Measurements from ENCODE around the gene DNAAF3. TPM values are rescaled to one million over a fixed set of nuclear protein-coding genes. Genes with fewer than 3 reads are reported as not detected.

Gene DNAAF3
- total RNA-seq, 2 donors from 2014 or later: 1.6 to 2.4 TPM

GRCh38 chr19:55179606-55180484 lies 13.4 kb upstream of the DNAAF3 start, which contains the start of gene SYT5:
Gene SYT5 (minus strand): TSS chr19:55180289. CDS start chr19:55179041, 1,248 bp downstream.
- no peak within 1 kb of the TSS for H3K9ac ChIP-seq (ENCODE audit: low read depth in 2 of 2, low read length in 2 of 2)
- H3K4me3 ChIP-seq: peak within 1 kb of the TSS; percentile 15
- no peak for TF ChIP-seq CTCF (IDR thresholded peaks at IDR 0.05)
- H3K36me3 ChIP-seq: no peaks in the 10 kb centered on the region
- intact Hi-C loops (cut with DNase I): no loop called here
- peak; percentile 62 for DNase-seq
- no peaks in the 10 kb centered on the region for H3K9me3 ChIP-seq
- H3K27ac ChIP-seq: no peak within 1 kb of the TSS
- peaks cover 28% of the 10 kb centered on the region for H3K27me3 ChIP-seq
- peaks cover 8% of the 10 kb centered on the region for H3K4me1 ChIP-seq

- no peaks in the 10 kb centered on the region for H3K9me3 ChIP-seq
- no peaks in the 10 kb centered on the region for H3K36me3 ChIP-seq
- peak; percentile 64 for DNase-seq
- H3K27ac ChIP-seq: no peak overlapping the region
- H3K4me3 ChIP-seq: peak overlapping the region; percentile 15
- peaks cover 29% of the 10 kb centered on the region for H3K27me3 ChIP-seq
- intact Hi-C loops (cut with DNase I): no loop called here
- no peak overlapping the region for H3K9ac ChIP-seq (ENCODE audit: low read depth in 2 of 2, low read length in 2 of 2)
- H3K4me1 ChIP-seq: peaks cover 8% of the 10 kb centered on the region
- TF ChIP-seq CTCF (IDR thresholded peaks at IDR 0.05): no peak
Measured at GRCh38 chr19:55178781-55179599, 12.6 kb upstream of the DNAAF3 start.

- Histone ChIP-seq H3K27ac (no peak overlapping the region), H3K9ac (ENCODE audit: low read depth in 2 of 2, low read length in 2 of 2) (no peak overlapping the region), H3K9me3 (no peaks in the 10 kb centered on the region), H3K27me3 (peaks cover 30% of the 10 kb centered on the region), H3K36me3 (no peaks in the 10 kb centered on the region), H3K4me3 (no peak overlapping the region), H3K4me1 (peaks cover 8% of the 10 kb centered on the region)
- intact Hi-C loops (cut with DNase I): no loop called here
- no peak for TF ChIP-seq CTCF (IDR thresholded peaks at IDR 0.05)
- DNase-seq: no peak
Measured at GRCh38 chr19:55176076-55176475, 9.7 kb upstream of the DNAAF3 start.

GRCh38 chr19:55175117-55175867 lies 8.9 kb upstream of the DNAAF3 start:
- DNase-seq: no peak
- Histone ChIP-seq H3K9me3 (no peaks in the 10 kb centered on the region), H3K36me3 (no peaks in the 10 kb centered on the region), H3K4me3 (no peak overlapping the region), H3K9ac (ENCODE audit: low read depth in 2 of 2, low read length in 2 of 2) (no peak overlapping the region), H3K27ac (no peak overlapping the region), H3K4me1 (peaks cover 8% of the 10 kb centered on the region), H3K27me3 (peaks cover 25% of the 10 kb centered on the region)
- TF ChIP-seq CTCF (IDR thresholded peaks at IDR 0.05): no peak
- intact Hi-C loops (cut with DNase I): no loop called here
